Stimulated activated naive CD4-positive, alpha-beta T cell (primary cell): ENCODE data around the gene FBN1.

Experiments used
- DNase-seq, 6 experiments: peaks; one replicate each; lab custom pipeline; 2025; lab: John Stamatoyannopoulos, UW

The FBN1 gene

DNA sequence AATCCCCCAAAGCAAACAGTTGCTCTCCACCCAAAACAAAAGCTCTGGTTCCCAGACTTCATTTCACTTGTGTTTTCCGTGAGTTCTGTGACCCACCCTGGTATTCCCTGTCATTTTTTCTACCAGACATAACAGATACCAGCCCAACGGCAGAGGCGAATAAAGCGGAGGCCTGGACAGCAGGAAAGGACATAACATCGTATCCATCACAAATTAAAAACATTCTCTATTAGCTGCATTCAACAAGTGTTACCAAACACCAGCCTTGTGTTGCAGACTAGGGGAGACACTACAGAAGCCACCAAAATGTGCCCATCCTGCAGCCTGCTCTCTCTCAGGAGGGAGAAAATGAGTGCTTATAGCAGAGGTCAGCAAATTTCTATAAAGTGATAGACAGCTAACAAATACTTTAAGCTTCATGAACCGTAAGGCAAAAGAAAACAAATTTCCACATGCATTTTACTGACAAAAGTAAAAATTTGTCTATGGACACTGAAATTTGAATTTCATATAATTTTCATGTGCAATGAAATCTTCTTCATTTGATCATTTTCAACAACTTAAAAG is 7.1 kb upstream of the FBN1 start:
- no peak for DNase-seq

DNA sequence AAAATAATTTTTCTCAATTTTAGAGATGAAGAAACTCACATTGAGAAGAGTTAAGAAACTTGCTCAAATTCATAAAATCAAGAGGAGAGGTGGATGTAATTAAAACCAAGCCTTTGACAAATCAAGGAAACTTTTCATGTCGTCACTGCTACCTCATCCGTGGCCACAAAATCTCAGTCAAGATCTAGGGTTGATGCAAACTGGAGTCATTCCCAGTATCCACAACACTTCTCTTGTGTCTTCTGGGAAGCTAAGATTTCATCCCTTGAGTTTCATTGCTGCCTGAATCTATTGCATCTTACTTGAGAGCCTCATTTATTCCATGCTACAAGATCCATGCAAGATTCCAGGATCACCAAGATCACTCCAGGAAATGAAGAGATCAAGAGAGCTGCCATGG is 5.4 kb upstream of the FBN1 start:
- DNase-seq: no peak

DNA sequence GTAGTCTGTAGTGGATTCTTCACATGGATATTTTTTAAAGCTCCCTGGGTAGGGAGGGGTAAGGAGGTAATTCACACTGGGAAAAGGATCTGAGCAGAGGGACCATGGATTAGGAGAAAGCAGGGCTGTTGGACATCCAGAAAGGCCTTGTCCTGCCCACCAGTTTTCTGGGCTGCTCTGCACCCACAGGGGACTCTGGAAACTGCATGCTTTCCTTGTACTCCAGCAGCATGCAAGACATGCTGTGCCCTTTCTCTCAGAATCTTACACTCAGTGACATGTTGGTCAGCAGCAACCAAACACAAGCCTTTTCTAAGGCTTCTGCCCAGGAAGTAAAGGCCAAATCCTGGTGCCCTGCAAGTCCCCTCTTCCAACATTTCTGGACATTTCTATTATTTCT is 2.5 kb upstream of the FBN1 start:
- no peak for DNase-seq

DNA sequence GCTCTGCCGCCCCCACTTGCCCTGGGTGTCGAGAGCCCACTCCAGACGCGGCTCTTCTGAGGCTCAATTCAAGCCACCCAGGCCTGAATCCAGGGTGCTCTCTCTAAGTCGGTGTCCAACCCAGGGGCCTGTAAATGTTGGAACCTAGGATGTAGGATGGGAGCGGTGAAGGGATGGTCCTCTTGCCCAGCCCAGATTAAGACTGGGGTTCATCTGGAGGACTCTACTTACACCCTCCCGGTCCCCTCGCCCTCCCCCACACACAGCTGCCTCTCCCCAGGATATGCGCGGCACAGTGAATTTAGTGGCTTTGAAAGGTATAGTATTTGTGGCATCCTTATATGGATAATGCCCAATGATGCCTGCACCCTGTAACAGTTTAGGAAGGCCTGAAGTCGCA is 822 bp upstream of the FBN1 start:
- no peak for DNase-seq

DNA sequence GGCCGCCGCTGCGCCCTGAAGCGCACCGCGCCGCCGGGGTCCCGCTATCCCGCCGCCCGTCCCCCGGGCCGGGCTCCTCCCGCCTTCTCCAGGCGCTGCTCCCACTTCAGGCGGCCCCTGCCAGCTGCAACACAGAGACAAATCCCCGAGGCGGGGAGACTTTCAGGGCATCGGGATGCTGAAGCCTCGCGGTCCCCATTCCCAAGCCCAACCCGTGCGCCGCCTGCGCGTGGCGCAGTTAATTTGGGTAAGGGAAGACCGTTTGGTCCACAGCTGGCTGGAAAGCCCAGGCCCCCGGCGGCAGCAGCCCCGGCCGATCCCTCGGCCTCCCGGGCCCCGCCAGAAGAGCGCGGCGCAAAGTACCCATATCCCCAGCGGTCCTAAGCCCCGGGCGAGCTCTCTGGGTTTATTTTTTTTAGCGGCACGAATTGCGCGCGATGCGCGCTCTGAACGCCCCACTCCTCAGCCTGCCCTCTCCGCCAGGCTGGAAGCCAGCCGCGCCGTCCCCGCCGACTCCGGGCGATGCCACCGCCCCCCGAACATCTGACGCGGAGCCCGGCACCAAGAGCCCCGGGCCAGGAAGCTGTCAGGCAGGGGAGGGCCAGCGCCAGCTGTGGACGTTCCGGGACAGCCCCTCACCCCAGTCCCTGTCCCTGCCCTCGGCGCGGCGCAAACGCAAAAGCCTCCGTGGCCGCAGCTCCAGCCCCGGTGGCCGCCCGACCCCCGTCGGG is 517 bp downstream of the FBN1 start:
- DNase-seq: no peak

DNA sequence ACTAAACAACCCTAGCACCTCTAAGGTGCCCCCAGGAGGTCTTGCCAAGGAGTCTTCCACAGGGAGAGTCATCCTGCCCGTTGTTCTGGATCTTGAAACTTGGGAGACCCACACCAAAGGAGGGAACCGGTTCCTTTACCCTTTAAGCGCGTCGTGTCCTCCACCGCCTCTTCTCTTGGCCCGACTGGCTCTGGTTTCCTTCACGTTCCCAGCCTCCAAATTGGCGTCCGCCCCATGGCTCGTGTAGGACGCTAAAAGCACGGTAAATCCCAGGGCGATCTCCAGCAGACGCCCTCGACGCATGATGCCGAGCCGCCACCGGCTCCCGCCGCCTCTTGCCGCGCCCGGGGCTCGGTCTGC is 1.1 kb downstream of the FBN1 start:
- DNase-seq: no peak

DNA sequence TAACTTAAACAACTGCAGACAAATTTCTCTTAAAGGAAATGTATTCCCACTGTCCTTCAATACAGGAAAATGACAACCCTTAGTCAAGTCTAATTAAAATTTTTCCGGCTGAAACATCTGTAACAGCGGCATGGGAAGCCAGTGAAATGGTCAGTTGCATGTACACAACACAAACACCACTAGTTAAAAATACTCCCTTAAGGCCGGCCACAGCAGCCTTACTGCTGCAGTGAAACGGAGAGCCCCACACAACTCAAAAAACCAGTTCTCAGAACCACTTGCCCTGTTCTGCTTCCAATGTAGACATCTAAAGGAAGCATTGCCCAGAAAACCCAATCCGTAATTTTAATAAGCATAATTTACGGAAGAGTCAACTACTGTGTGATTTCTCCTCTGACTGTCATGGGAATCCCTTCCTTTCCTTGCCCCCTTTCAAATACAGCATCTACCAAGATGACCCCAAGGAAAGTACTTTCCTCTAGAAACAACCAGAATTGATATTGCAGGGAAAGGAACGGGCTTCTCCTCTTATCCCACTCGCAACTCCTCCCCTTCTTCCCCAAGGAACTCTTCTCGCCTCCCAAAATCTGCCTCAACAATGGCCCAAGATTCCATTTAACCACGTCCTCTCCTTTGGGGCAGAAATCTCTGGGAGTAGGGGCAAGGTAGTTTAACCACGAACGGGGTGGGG is 1.6 kb downstream of the FBN1 start:
- no peak for DNase-seq

DNA sequence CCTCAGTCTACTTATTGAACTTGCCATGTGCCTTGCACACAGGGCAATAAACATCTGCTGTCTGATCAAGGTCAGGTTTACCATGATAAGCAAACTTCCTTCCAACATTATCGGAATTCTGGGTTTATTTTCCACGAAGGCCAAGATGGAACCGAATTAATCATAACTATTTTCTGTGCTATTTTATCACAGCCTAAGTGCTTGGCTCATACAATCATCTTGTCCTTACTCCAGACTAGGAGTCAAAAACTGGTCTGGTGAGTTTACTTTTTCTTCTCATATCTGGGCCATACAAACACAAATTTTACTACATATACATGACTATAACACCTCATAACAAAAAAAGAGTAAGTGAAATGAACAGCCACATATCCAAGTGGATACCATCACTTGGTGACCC is 2.3 kb downstream of the FBN1 start:
- DNase-seq: no peak

DNA sequence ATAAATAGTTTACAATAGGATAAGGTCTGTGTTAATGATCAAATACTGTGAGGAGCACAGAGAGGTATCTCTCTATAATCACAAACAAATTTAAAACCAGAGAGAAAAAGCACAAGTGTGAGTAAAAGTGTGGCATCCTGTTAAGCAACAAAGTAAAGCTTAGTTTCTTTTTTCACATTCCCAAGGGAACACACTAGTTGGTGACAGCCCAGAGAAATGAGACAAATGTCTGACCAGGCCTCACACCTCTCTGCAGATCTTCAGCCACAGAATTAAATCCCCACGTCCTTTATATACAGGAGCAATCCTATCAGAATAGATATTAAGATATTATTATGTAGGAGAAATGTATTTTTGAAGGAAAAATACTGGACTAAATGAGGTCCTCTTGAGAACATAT is 2.7 kb downstream of the FBN1 start:
- DNase-seq: no peak

DNA sequence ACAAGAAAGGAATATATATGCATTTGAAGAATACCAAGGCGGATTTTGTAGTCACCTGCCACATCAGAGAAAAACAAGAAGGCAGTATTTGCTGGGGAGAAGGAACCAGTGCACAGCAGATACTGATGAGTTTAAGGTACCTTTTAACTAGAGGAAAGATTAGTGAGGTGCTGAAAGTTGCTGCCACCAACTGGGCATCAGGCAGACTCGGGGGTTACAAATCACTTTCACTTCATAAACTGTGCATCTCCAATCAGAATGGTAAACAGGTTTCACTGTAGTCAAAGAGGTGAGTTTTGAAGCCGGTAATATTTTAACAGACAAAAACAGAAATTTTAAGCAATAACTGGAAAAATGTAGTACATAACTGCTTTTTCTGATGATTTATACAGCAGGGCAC is 4.1 kb downstream of the FBN1 start:
- DNase-seq: no peak

DNA sequence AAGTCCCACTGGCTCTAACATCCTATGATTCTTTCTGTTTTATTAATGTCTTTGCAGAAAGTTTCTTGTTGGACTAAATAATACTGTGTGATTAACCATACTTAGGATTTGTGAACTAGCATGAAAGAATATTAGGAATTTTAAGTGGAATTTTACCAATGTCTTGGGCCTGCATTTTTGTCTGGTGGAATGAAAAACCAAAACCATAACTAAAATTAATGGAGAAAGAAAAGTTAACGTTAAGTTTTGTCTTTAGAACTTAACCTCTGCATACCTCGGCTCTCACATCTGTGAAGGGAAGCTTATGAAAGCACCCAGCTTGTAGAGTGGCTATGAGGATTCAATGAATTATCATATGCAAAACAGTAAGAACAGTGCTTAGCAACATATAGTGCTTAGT is 6.5 kb downstream of the FBN1 start:
- DNase-seq: no peak

DNA sequence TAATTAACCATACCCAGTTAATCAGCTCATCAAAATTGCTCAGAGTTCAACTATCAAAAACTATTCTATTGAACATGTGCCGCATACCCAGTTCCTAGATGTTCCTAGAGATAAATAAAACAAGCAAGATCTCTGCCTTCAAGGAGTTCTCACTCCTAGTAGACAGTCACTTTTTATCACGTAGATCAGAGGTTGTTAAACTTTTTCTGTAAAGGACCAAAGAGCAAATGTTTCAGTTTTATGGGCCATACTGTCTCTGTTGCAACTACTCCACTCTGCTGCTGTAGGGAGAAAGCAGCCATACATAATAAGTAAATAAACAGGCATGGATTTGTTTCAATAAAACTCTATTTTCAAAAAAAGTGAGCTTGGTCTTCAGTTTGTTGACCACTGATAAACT is 7.9 kb downstream of the FBN1 start:
- no peak for DNase-seq

DNA sequence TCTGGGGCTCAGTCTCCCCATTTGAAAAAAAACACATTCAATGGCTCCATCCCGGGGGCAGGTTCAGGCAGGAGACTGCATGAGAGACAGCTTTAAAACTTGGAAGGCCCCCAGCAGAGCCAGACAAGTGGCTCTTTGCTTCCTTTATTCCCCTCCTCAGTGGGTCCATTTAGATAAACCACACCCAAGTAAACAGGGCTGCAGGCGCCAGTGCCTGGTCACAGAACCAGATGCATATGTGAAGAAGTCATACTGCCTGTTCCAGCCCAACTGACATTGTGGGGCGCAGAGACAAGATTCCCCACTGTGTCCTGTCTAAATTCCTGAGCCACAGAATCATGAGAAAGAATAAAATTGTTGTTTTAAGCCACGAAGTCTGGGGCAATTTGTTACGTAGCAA is 9.0 kb downstream of the FBN1 start:
- DNase-seq: no peak

DNA sequence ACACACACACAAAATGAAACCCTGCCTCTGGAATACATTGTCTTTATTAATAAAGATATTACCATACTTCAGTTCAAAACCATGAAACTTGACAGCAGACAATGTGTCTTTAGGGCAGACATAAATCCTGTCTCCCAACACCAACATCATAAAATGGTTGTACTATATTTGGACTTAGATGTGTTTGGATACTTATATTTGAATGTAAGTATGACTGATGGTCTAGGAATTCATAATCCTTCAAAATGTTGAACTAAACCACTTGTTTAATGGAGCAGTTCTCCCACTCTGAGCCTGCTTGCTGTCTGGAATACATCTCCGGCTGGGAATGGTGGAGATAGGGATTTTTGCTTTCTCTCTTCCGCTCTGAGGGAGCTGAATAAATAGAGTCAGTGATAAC is 10.6 kb downstream of the FBN1 start:
- DNase-seq: no peak

DNA sequence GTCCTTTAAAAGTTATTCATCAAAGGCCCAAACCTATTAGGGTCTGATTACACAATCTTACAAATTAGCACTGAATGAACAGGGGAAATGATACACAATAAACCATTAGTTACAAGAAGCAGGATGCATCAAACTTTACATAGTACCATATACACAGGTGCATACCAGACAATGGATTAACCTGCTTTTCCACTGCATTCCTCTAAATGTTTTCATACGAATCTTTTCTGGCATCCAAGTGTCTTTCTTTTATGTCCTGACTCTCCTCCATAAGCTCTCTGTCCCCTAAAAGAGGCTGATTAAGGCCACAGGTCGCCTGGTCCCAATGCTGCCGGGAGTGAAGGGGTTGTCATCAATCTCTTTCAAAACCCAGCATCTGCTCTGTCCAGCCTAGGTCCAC is 11.4 kb downstream of the FBN1 start:
- no peak for DNase-seq

DNA sequence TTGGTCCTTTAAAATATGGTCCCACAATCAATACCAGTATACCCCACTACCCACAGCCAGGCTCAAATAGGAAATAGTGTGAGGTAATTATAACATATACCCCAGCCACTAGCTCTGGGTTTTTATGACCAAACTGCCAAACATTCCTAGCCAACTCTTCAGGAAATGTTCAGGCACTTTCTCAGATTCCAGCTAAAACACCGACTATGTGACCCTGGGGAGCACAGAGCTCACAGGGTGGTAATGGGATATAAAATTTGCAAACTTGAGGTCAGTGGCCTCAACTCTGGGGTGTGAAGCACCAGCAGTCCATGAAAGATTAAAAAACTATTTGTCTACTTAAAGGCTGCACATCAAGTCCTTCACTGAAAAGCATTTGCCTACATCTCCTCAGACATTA is 12.9 kb downstream of the FBN1 start:
- DNase-seq: no peak

DNA sequence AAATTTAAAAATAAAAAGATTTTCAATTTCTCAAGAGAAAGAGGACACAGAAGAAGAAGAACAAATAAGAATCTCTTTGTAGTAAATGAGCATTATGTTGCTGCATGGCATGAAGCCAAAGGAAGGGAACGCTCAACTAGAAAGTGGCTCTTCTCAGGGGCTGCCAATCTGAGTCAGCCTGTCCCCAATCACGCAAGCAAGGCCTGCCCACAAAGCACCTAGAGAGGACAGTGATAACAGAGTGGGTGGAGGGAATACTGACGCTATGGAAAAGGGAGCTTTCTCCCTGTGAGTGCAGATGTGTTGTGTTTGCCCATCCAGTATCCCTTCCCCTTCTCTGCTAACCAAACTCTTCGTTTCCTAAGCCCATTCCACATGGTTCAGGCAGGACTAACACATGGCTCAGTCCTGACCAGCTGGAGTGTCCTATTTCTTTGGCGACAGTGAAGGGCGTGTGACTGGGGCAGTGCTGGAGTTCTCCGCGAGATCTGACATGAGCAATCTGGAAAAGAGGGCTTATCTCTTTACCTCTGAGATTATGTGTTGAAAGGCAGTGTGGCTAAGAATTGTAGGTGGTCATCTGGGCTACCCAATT is 14.2 kb downstream of the FBN1 start:
- DNase-seq: no peak

DNA sequence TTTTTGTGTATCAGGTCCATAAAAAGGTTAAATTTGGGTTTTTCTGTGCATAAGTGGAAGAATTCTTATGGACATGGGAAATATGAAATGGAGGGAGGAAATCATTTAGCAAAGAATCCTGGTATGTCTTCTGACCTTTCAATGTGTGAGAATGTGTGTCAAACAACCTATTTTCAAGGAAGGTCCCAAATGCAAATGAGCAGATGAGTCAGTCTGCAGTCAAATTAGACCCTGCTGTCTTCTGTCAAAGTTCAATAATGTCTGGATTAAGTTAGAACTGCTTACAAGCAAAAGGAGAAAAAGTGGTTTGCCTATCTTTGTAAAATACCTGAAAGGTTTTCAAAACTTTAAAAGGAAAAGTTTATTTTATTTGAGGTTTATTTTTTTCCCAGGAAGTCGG is 15.3 kb downstream of the FBN1 start:
- DNase-seq: no peak

DNA sequence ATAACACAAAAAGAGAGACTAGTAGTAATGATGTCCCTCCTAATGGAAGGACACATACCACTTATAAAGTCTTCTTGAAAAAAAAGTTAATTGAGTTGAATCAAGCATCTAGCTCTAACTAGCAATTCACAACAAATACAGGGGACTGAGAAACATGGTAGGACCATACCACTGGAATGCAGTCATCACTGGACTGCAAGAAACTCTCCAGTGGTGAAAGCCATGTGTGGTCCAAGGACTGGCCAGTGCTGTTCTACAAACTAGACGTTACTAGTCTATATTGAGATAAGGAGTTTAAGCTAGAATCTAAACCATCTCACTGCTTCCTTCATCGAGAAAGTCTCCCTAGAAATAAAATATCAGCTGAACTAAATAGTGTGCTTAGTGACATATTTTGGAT is 16.7 kb downstream of the FBN1 start:
- DNase-seq: no peak

DNA sequence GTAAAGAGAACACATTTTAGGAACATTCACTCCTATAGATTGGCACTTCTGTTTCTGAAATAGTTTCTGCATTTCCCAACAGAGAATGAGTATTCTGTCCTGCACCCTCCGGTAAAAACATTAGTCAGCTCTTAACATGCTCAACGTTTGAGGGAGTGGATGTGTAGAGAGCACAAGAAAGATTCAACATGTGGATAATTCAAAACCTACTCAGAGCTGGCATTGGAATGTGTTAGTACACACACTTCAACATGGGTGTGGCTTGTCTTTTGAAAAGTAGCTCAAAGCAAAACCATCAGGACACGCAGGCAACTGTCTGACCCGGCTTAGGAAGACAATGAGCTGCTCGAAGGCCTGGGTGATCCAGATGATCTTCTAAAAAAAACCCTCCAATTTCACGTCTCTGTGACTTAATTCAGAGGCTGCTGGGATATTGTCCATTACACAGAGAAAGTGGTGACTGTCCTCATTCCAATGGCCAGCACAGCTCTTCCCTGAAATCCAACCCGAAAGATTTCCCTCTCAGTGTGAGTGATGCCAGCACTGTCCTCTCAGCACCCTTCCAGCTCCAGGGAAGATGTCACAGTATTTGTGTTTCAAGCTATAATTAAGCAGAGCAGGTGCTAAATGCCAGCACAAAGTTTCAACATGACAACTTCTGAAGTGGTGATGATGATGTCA is 18.1 kb downstream of the FBN1 start:
- no peak for DNase-seq

DNA sequence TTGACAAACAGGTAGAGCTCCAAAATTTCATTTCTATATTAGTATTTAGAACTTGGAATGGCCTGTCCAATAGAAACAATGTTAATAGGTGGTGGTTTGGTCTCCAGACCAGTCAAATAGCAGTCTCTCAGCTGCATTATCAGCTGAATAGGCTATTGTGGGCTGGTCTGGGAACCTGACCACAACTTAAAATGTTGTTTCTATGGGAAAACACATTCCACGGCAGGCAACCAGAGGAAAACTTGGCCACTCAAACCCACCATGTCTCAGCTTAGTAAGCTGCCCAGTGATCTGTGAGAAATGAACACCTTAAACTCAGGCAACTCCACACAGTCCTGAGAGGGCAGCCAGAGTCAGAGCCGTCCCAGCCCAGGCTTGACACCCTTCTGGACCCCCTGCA is 20.4 kb downstream of the FBN1 start:
- DNase-seq: no peak

DNA sequence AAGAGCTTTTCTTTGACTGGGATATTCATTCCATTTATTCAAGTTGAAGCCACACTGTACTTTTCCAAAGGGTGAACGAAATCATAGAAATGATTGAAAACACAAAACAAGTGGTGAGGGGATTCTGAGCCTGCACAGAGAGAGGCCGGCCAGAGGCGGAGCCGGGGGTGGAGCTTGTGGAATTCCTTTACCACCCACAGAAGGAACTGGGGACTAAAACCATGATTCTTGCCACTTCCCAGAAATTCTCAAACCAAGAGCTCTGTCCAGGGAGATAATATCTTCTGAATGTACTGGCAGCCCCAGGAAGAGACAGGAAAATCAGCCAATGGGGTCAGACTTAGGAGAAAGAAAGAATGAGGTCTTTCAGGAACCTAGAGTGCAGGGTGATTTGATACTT is 20.8 kb downstream of the FBN1 start:
- no peak for DNase-seq

DNA sequence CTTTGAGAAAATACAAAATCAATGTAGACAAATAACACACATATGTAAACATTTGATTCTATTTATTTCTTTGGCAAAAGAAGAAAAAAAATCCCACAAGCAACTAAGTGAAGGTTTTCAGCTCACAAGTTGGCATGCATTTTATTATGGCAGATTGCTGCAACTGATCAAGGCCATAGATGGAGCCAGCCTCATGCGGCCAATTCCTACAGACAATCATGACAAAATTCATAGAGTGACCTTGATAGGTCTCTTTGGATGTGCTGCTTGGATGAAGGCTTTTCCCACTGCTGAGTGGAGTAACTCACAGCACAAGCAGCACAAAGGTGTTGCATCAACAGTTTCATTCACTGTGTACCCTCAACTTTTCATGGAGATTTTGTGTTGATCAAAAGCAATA is 22.1 kb downstream of the FBN1 start:
- DNase-seq: no peak
